GM10248 (cell line): ENCODE measurements around the gene CFAP77.
A peak's percentile ranks its signal among the peaks of the same experiment; 100 is the strongest.

Source experiments
- CTCF ChIA-PET: fragments of 300-600 bp; sonication (Branson Sonifier 250); formaldehyde crosslinking; extraction: SDS; loops from one replicate; lab custom pipeline; 2021; ENCODE audit warnings: antibody characterized with exemption; lab: Yijun Ruan, JAX
- POLR2A ChIA-PET: fragments of 350-650 bp; sonication (Branson Sonifier 250); formaldehyde crosslinking; extraction: SDS; loops from one replicate; lab custom pipeline; 2020; ENCODE audit warnings: antibody characterized with exemption; lab: Yijun Ruan, JAX
- DNase-seq: peaks from one replicate; pipeline ENCODE4 v3.0.0; 2012; ENCODE audit errors: extremely low spot score
- TF ChIP-seq, protein P1 (sequence below): IDR thresholded peaks from 2 replicates; pipeline ENCODE4 v1.5.1; 2012; ENCODE audit warnings: mild to moderate bottlenecking, low read depth; ENCODE audit errors: extremely low read depth, missing control alignments, control extremely low read depth

Gene CFAP77

GRCh38 chr9:132409828-132410528 is at the start of gene CFAP77:
Gene CFAP77 (plus strand): TSS chr9:132410211. CDS start chr9:132410272, 61 bp downstream.
- CTCF ChIA-PET, result interaction anchor here (0.7 to 1.9 kb wide), 6 partner anchors 9 to 612 kb away, joined by 3 to 4 read pairs (median 3); no protein-coding TSS in a partner anchor
- DNase-seq, result peak; percentile 58
- POLR2A ChIA-PET, result no interaction called here
- TF ChIP-seq, protein P1, sequence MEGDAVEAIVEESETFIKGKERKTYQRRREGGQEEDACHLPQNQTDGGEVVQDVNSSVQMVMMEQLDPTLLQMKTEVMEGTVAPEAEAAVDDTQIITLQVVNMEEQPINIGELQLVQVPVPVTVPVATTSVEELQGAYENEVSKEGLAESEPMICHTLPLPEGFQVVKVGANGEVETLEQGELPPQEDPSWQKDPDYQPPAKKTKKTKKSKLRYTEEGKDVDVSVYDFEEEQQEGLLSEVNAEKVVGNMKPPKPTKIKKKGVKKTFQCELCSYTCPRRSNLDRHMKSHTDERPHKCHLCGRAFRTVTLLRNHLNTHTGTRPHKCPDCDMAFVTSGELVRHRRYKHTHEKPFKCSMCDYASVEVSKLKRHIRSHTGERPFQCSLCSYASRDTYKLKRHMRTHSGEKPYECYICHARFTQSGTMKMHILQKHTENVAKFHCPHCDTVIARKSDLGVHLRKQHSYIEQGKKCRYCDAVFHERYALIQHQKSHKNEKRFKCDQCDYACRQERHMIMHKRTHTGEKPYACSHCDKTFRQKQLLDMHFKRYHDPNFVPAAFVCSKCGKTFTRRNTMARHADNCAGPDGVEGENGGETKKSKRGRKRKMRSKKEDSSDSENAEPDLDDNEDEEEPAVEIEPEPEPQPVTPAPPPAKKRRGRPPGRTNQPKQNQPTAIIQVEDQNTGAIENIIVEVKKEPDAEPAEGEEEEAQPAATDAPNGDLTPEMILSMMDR, result no peak

GRCh38 chr9:132364068-132364467 is 45.9 kb upstream of the CFAP77 start:
- DNase-seq, result no peak
- ChIA-PET POLR2A (no interaction called here), CTCF (no interaction called here)
- TF ChIP-seq, protein P1, result no peak

DNA sequence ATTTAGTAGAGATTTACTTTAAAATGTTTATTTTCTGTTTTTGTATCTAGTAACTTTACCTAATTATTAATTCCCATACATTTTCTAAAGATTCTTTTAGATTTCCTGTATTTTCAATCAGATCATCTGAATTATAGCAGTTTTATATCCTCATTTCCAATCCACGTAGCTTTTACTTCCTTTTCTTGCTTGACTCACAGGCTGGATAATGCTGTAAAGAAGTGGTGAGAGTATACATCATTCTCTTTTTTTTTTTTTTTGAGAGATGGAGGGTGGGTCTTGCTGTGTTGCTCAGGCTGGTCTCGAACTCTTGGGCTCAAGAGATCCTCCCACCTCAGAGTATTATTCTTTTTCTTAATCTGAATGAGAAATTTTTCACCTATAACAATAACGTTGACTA is 44.0 kb upstream of the CFAP77 start:
- ChIA-PET POLR2A (no interaction called here), CTCF (no interaction called here)
- TF ChIP-seq, protein P1, result no peak
- DNase-seq, result no peak

- no peak for DNase-seq
- POLR2A ChIA-PET, result no interaction called here
- TF ChIP-seq, protein P1, result no peak
- CTCF ChIA-PET, result no interaction called here
Measured at GRCh38 chr9:132366481-132366880, 43.5 kb upstream of the CFAP77 start.

- CTCF ChIA-PET, result interaction anchor here (0.8 to 1.5 kb wide), 4 partner anchors 13 to 61 kb away, joined by 3 to 4 read pairs (median 4); partner anchors contain the start of gene SETX
- DNase-seq, result no peak
- TF ChIP-seq, protein P1, result no peak
- POLR2A ChIA-PET, result no interaction called here
Measured at GRCh38 chr9:132367613-132368313, 42.2 kb upstream of the CFAP77 start.

DNA sequence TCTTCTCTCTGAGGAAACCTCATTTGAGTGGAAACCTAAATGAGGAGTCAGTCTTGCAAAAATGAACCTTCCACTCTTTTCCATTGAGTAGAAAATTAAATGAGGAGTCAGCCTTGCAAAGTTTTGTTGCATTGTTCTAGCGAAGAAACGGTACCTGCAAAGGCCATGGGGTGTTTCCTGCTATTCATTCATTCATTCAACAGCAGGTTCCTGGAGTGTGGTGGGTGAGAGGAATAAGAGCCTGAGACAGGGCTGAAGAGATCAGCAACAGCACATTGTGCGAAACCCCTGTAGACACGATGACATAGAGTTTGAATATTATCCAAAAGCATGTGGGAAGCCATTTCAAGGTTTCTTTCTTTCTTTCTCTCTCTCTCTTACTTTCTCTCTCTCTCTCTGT is 40.6 kb upstream of the CFAP77 start:
- DNase-seq, result no peak
- ChIA-PET POLR2A (no interaction called here), CTCF (interaction anchor here (1.5 kb wide), 1 partner anchor 19 kb away, joined by 4 read pairs; no protein-coding TSS in a partner anchor)
- TF ChIP-seq, protein P1, result no peak
